HL-60 (cell line): ENCODE measurements around the gene FN3KRP.

Experiments used
- DNase-seq, 2 experiments: peaks; one replicate each; pipeline ENCODE4 v3.0.0-alpha.2; 2010 to 2020; ENCODE audit warnings: low read depth in 1 of 2, low spot score in 1 of 2
- H3K27ac ChIP-seq: fragments of 250-450 bp; sonication (Bioruptor Pico); replicated peaks from 2 replicates; pipeline ENCODE4 v1.5.1; 2020; ENCODE audit warnings: mild to moderate bottlenecking, moderate library complexity
- H3K27me3 ChIP-seq: fragments of 250-450 bp; sonication (Bioruptor Pico); 2 replicates; pipeline ENCODE4 v1.5.1; 2021; ENCODE audit warnings: mild to moderate bottlenecking, moderate library complexity; ENCODE audit not compliant: insufficient read depth, poor library complexity, severe bottlenecking
- H3K4me3 ChIP-seq: replicated peaks from 2 replicates; pipeline ENCODE4 v1.5.1; 2011; ENCODE audit warnings: mild to moderate bottlenecking, control low read depth, low read length; ENCODE audit not compliant: insufficient read depth
- CTCF ChIP-seq: IDR thresholded peaks from one replicate; pipeline ENCODE4 v1.5.1; 2011; ENCODE audit warnings: low read length, control low read depth, inconsistent platforms; ENCODE audit not compliant: insufficient read depth
- GABPA ChIP-seq: IDR thresholded peaks from 2 replicates; pipeline ENCODE4 v1.6.1; 2012; ENCODE audit warnings: low read depth
- POLR2AphosphoS5 ChIP-seq: IDR thresholded peaks from 2 replicates; pipeline ENCODE4 v1.6.1; 2012; ENCODE audit warnings: low read depth
- REST ChIP-seq: IDR thresholded peaks from 2 replicates; pipeline ENCODE4 v1.6.1; 2012; ENCODE audit warnings: low read depth; ENCODE audit not compliant: insufficient replicate concordance
- SPI1 ChIP-seq: IDR thresholded peaks from 2 replicates; pipeline ENCODE4 v1.6.1; 2012; ENCODE audit warnings: low read depth, mild to moderate bottlenecking, borderline replicate concordance

The FN3KRP gene

GRCh38 chr17:82687375-82687861 lies 29.1 kb upstream of the FN3KRP start:
- no peak overlapping the region for H3K27ac ChIP-seq
- DNase-seq, result no peak
- TF ChIP-seq GABPA, result no peak
- TF ChIP-seq POLR2AphosphoS5, result no peak
- H3K27me3 ChIP-seq, result no peaks in the 10 kb centered on the region
- no peak overlapping the region for H3K4me3 ChIP-seq

- H3K27me3 ChIP-seq, result no peaks in the 10 kb centered on the region
These were observed 28.6 kb upstream of the FN3KRP start for GRCh38 chr17:82687871-82688270.

GRCh38 chr17:82689077-82689476 lies 27.4 kb upstream of the FN3KRP start:
- DNase-seq, result no peak
- no peak overlapping the region for H3K4me3 ChIP-seq
- H3K27me3 ChIP-seq, result no peaks in the 10 kb centered on the region
- H3K27ac ChIP-seq, result no peak overlapping the region
- TF ChIP-seq POLR2AphosphoS5 (no peak), SPI1 (no peak), GABPA (no peak), REST (no peak), CTCF (no peak)

More at GRCh38 chr17:82687871-82688270, 28.6 kb upstream of the FN3KRP start:
- DNase-seq, result no peak
- no peak overlapping the region for H3K4me3 ChIP-seq
- no peak overlapping the region for H3K27ac ChIP-seq
- no peak for TF ChIP-seq POLR2AphosphoS5
- TF ChIP-seq SPI1, result no peak
- no peak for TF ChIP-seq GABPA
- no peak for TF ChIP-seq CTCF
- TF ChIP-seq REST, result no peak

- DNase-seq, result no peak
- H3K4me3 ChIP-seq, result no peak overlapping the region
- H3K27ac ChIP-seq, result no peak overlapping the region
- H3K27me3 ChIP-seq, result no peaks in the 10 kb centered on the region
- TF ChIP-seq CTCF, result no peak
- no peak for TF ChIP-seq GABPA
- TF ChIP-seq SPI1, result no peak
- no peak for TF ChIP-seq REST
- TF ChIP-seq POLR2AphosphoS5, result no peak
These were observed 25.6 kb upstream of the FN3KRP start for GRCh38 chr17:82690786-82691489.
